ENCODE data around the gene PLK1. TPM values are rescaled to one million over a fixed set of nuclear protein-coding genes. Genes with fewer than 3 reads are reported as not detected.

PLK1 gene
- total and polyA plus RNA-seq, 2 of the 13 experiments (the other 11 are each of a cell fraction or from before 2014, with no cell fraction given): 71.5 to 76.3 TPM

DNA sequence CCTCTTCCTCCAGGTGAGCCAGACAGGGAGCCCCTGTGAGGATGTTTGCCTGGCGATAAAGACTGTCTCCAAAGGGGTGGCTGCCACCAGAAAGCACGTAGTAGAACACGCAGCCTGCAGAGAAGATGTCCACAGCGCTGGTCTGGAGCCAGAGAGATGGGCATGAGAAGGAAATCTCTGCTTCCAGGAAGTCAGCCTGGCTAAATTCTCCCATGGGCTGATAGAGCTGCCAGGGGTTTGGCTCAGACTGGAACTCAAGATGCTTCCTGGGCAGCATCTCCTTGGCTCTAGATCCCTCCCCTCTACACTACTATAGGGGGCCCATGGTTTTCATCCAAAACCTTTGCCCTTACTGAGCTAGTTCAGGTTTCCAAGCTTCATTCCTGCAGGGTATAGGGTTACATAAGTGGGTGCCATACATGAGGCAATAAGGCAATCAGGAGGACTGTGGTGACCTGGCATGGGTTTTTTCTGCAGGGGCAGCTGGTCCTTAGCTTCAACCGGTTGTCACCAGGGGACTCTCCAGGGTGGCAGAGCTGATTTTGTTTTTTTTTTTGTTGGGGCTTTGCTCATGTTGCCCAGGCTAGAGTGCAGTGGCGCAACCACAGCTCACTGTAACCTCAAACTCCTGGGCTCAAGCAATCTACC lies 13.6 kb downstream of the PLK1 start:
- ChIA-PET CTCF (ENCODE audit: low intra/inter-chr PET ratio, low total read pairs) (no interaction called here), POLR2A (interaction anchor here (0.6 kb wide), 1 partner anchor 44 kb away, joined by 3 read pairs; no protein-coding TSS in a partner anchor)
- no peak overlapping the region for H3K27ac ChIP-seq (ENCODE audit: extremely low read length, insufficient read depth, low read length)
- no peaks in the 10 kb centered on the region; the same call in 1 of the 2 replicates for H4K20me1 ChIP-seq (ENCODE audit: insufficient read depth, low read length)
- in situ Hi-C loops (cut with HindIII; ENCODE audit: extremely low pct_ligation_motif_present, low pct_unique_long_range_greater_than_20kb): no loop called here
- no peak overlapping the region for H2AFZ ChIP-seq (ENCODE audit: low read length)
- no peaks in the 10 kb centered on the region for H3K79me2 ChIP-seq (ENCODE audit: insufficient read depth, low read length)
- 96% methylated on average over 6 of the region's 6 CpGs for WGBS (ENCODE audit: low lambda C conversion rate)
- H3K4me2 ChIP-seq (ENCODE audit: low read depth, low read length): no peak overlapping the region
- intact Hi-C loops (cut with micrococcal nuclease; ENCODE audit: unreplicated experiment): no loop called here
- FAIRE-seq (no peak), DNase-seq (ENCODE audit: low spot score) (no peak), ATAC-seq (no peak)
- peaks cover 24% of the 10 kb centered on the region for H3K4me1 ChIP-seq (ENCODE audit: insufficient read depth, low read length)
- no peak overlapping the region for H3K9ac ChIP-seq (ENCODE audit: insufficient read depth, low read depth, low read length)
- no peaks in the 10 kb centered on the region for H3K9me3 ChIP-seq (ENCODE audit: low read length)
- no peaks in the 10 kb centered on the region for H3K27me3 ChIP-seq (ENCODE audit: control insufficient read depth in 1 of 2, insufficient read depth in 2 of 2, low read length in 2 of 2)
- no TSS peak for BruUV-seq (replicated peaks)
- TF ChIP-seq POLR2A (IDR thresholded peaks at IDR 0.05; ENCODE audit: insufficient read depth in 1 of 2, low read depth in 2 of 2, low read length in 2 of 2): 0 out of 4 replicates have a peak, but pooled peaks of 1 of the 2 experiments have one; percentile 14
- TF ChIP-seq ZNF589 (CRISPR knock-in tag; conservative IDR thresholded peaks at IDR 0.05): no peak
- no peak for TF ChIP-seq ZNF143 (CRISPR knock-in tag; IDR thresholded peaks at IDR 0.05)
- TF ChIP-seq POLR2AphosphoS5 (IDR thresholded peaks at IDR 0.05; ENCODE audit: low read depth, low read length): 0 out of 2 replicates have a peak, but pooled peaks have one; percentile 18
- TF ChIP-seq CEBPB (IDR thresholded peaks at IDR 0.05; ENCODE audit: borderline replicate concordance, low read depth, low read length): peak; percentile 18; the same call in 1 of the 2 replicates
- TF ChIP-seq ZBTB33 (CRISPR knock-in tag; IDR thresholded peaks at IDR 0.05): no peak
- peaks cover 41 to 50% of the 10 kb centered on the region in 2 experiments for H3K36me3 ChIP-seq (replicated peaks in 1 of 2; ENCODE audit: control insufficient read depth in 1 of 2, insufficient read depth in 2 of 2, low read length in 2 of 2)
- no peak overlapping the region for H3K4me3 ChIP-seq (replicated peaks in 1 of 3; ENCODE audit: insufficient read depth in 1 of 3, low read depth in 2 of 3, low read length in 3 of 3)

All from HepG2 (cell line).